Activated CD4-positive, alpha-beta memory T cell treated with anti-CD3 and anti-CD28 coated beads, Interleukin-2, amount 10 ng/mL, durations not matched to agents 7 days and 5 days (primary cell): ENCODE data around the gene TPCN2. TPM values are rescaled to one million over a fixed set of nuclear protein-coding genes. Genes with fewer than 3 reads are reported as not detected.

Experiments used
- CTCF ChIA-PET: fragments of 350-600 bp; sonication (Branson Sonifier 250); formaldehyde crosslinking; loops from one replicate; lab custom pipeline; 2021; ENCODE audit warnings: antibody characterized with exemption, inconsistent platforms; lab: Charles Lee
- POLR2A ChIA-PET: fragments of 350-600 bp; sonication (Branson Sonifier 250); formaldehyde crosslinking; loops from one replicate; lab custom pipeline; 2021; ENCODE audit warnings: antibody characterized with exemption; lab: Charles Lee
- DNase-seq: peaks from one replicate; pipeline ENCODE4 v3.0.0-alpha.2; 2020
- H3K27ac Mint-ChIP-seq: one replicate; pipeline ENCODE4 v1.8.0; 2021; ENCODE audit warnings: mild to moderate bottlenecking, mixed read lengths
- H3K27me3 Mint-ChIP-seq: one replicate; pipeline ENCODE4 v1.8.0; 2021; ENCODE audit warnings: mixed read lengths
- H3K36me3 Mint-ChIP-seq: one replicate; pipeline ENCODE4 v1.8.0; 2021; ENCODE audit warnings: low read depth, mixed read lengths
- H3K4me1 Mint-ChIP-seq: one replicate; pipeline ENCODE4 v1.8.0; 2021; ENCODE audit warnings: mixed read lengths
- H3K4me3 Mint-ChIP-seq: one replicate; pipeline ENCODE4 v1.8.0; 2021; ENCODE audit warnings: mild to moderate bottlenecking, mixed read lengths
- H3K9me3 Mint-ChIP-seq: one replicate; pipeline ENCODE4 v1.8.0; 2021; ENCODE audit warnings: mixed read lengths
- total RNA-seq, 2 experiments: library from RNA; stranded (reverse); gene quantifications; one replicate each; pipeline ENCODE4 v1.2.3, GENCODE V29; 2021

The TPCN2 gene
- total RNA-seq, 2 experiments from 2014 or later, result 25.8 to 26.0 TPM

- Mint-ChIP-seq H3K27me3 (no peaks in the 10 kb centered on the region), H3K27ac (no peak overlapping the region), H3K4me1 (peaks cover 4% of the 10 kb centered on the region), H3K9me3 (no peaks in the 10 kb centered on the region), H3K36me3 (no peaks in the 10 kb centered on the region), H3K4me3 (no peak overlapping the region)
- CTCF ChIA-PET, result no interaction called here
- DNase-seq, result no peak
- POLR2A ChIA-PET, result no interaction called here
Observed at GRCh38 chr11:69171476-69172240, 122.9 kb downstream of the TPCN2 start.

- CTCF ChIA-PET, result no interaction called here
- DNase-seq, result no peak
- POLR2A ChIA-PET, result no interaction called here
- Mint-ChIP-seq H3K9me3 (no peaks in the 10 kb centered on the region), H3K36me3 (no peaks in the 10 kb centered on the region), H3K4me1 (no peaks in the 10 kb centered on the region), H3K4me3 (no peak overlapping the region), H3K27me3 (no peaks in the 10 kb centered on the region), H3K27ac (no peak overlapping the region)
Observed at GRCh38 chr11:69172674-69173073, 123.9 kb downstream of the TPCN2 start.

- H3K4me3 Mint-ChIP-seq, result no peak overlapping the region
- no peak overlapping the region for H3K27ac Mint-ChIP-seq
- H3K4me1 Mint-ChIP-seq, result no peaks in the 10 kb centered on the region
- ChIA-PET POLR2A (no interaction called here), CTCF (no interaction called here)
- no peaks in the 10 kb centered on the region for H3K36me3 Mint-ChIP-seq
- no peak for DNase-seq
- no peaks in the 10 kb centered on the region for H3K9me3 Mint-ChIP-seq
- no peaks in the 10 kb centered on the region for H3K27me3 Mint-ChIP-seq
Observed at GRCh38 chr11:69173331-69173730, 124.6 kb downstream of the TPCN2 start.

GRCh38 chr11:69173925-69174581 is 125.3 kb downstream of the TPCN2 start:
- H3K4me1 Mint-ChIP-seq, result no peaks in the 10 kb centered on the region
- ChIA-PET CTCF (no interaction called here), POLR2A (no interaction called here)
- no peak overlapping the region for H3K4me3 Mint-ChIP-seq
- DNase-seq, result no peak
- no peaks in the 10 kb centered on the region for H3K36me3 Mint-ChIP-seq
- H3K9me3 Mint-ChIP-seq, result no peaks in the 10 kb centered on the region
- H3K27me3 Mint-ChIP-seq, result no peaks in the 10 kb centered on the region
- H3K27ac Mint-ChIP-seq, result no peak overlapping the region

- no peak for DNase-seq
- POLR2A ChIA-PET, result no interaction called here
- CTCF ChIA-PET, result no interaction called here
Observed at GRCh38 chr11:69174841-69175240, 126.1 kb downstream of the TPCN2 start.

GRCh38 chr11:69178819-69179482 is 130.2 kb downstream of the TPCN2 start:
- Mint-ChIP-seq H3K27me3 (no peaks in the 10 kb centered on the region), H3K36me3 (no peaks in the 10 kb centered on the region), H3K9me3 (peaks cover 2% of the 10 kb centered on the region), H3K4me3 (no peak overlapping the region), H3K27ac (no peak overlapping the region), H3K4me1 (no peaks in the 10 kb centered on the region)
- ChIA-PET CTCF (no interaction called here), POLR2A (no interaction called here)
- DNase-seq, result no peak

More at GRCh38 chr11:69174841-69175240, 126.1 kb downstream of the TPCN2 start:
- Mint-ChIP-seq H3K4me1 (no peaks in the 10 kb centered on the region), H3K27me3 (no peaks in the 10 kb centered on the region), H3K36me3 (no peaks in the 10 kb centered on the region), H3K27ac (no peak overlapping the region), H3K4me3 (no peak overlapping the region), H3K9me3 (no peaks in the 10 kb centered on the region)

GRCh38 chr11:69180226-69180625 is 131.5 kb downstream of the TPCN2 start:
- ChIA-PET POLR2A (no interaction called here), CTCF (no interaction called here)
- no peak for DNase-seq
- Mint-ChIP-seq H3K9me3 (peaks cover 2% of the 10 kb centered on the region), H3K4me3 (no peak overlapping the region), H3K27ac (no peak overlapping the region), H3K27me3 (no peaks in the 10 kb centered on the region), H3K4me1 (no peaks in the 10 kb centered on the region), H3K36me3 (no peaks in the 10 kb centered on the region)

GRCh38 chr11:69180726-69181125 is 132.0 kb downstream of the TPCN2 start:
- Mint-ChIP-seq H3K4me3 (no peak overlapping the region), H3K4me1 (no peaks in the 10 kb centered on the region), H3K9me3 (peaks cover 2% of the 10 kb centered on the region), H3K27me3 (no peaks in the 10 kb centered on the region), H3K36me3 (no peaks in the 10 kb centered on the region), H3K27ac (no peak overlapping the region)
- DNase-seq, result no peak
- ChIA-PET CTCF (no interaction called here), POLR2A (no interaction called here)

GRCh38 chr11:69183613-69184012 is 134.9 kb downstream of the TPCN2 start:
- ChIA-PET CTCF (no interaction called here), POLR2A (no interaction called here)
- H3K27me3 Mint-ChIP-seq, result no peaks in the 10 kb centered on the region
- no peak overlapping the region for H3K27ac Mint-ChIP-seq
- no peak for DNase-seq
- H3K9me3 Mint-ChIP-seq, result peaks cover 4% of the 10 kb centered on the region
- H3K36me3 Mint-ChIP-seq, result no peaks in the 10 kb centered on the region
- no peak overlapping the region for H3K4me3 Mint-ChIP-seq
- H3K4me1 Mint-ChIP-seq, result no peaks in the 10 kb centered on the region

Other genes with a start within 250 kb of the TPCN2 start
- 10 to 100 TPM; 50.2 to 51.1 TPM for gene CPT1A, start 207.0 kb upstream of the TPCN2 start, total RNA-seq
- 10 to 100 TPM; 47.6 to 53.4 TPM for gene MRPL21, start 145.1 kb upstream of the TPCN2 start, total RNA-seq
- gene IGHMBP2, start 145.0 kb upstream of the TPCN2 start, total RNA-seq, result 10 to 100 TPM; 24.1 to 24.9 TPM
- gene MRGPRD, start 67.9 kb upstream of the TPCN2 start, total RNA-seq, result not detected
- not detected for gene MRGPRF, start 35.7 kb upstream of the TPCN2 start, total RNA-seq
- under 1 TPM; 0.13 to 0.18 TPM for gene SMIM38, start 107.0 kb downstream of the TPCN2 start, total RNA-seq
- gene MYEOV, start 245.2 kb downstream of the TPCN2 start, total RNA-seq, result not detected